ENCODE data around the gene DHRS7B.
A peak's percentile ranks its signal among the peaks of the same experiment; 100 is the strongest.
"Not testable (repeated sequence)": the region's sequence is repeated elsewhere in the genome, so short reads cannot be mapped to it uniquely, and the experiment has no call there.

The DHRS7B gene

GRCh38 chr17:21212826-21213637, 86.3 kb downstream of the DHRS7B start:
- no peak for DNase-seq

GRCh38 chr17:21213638-21214014, 86.9 kb downstream of the DHRS7B start:
- no peak for DNase-seq

GRCh38 chr17:21214015-21214776, 87.4 kb downstream of the DHRS7B start, which contains the start of gene TMEM11:
Gene TMEM11, minus strand, starts transcription at chr17:21214161. Its CDS starts 9 bp downstream, at chr17:21214152.
- peak; percentile 93 for DNase-seq

- no peak for DNase-seq
Observed at GRCh38 chr17:21214777-21215541, 88.2 kb downstream of the DHRS7B start.

GRCh38 chr17:21215935-21216334, 89.2 kb downstream of the DHRS7B start:
- DNase-seq = no peak

GRCh38 chr17:21217346-21217745, 90.6 kb downstream of the DHRS7B start:
- no peak for DNase-seq

- no peak for DNase-seq
Observed at GRCh38 chr17:21218101-21218500, 91.3 kb downstream of the DHRS7B start.

GRCh38 chr17:21218831-21219380, 92.1 kb downstream of the DHRS7B start:
- no peak for DNase-seq

GRCh38 chr17:21223086-21223485, 96.3 kb downstream of the DHRS7B start:
- DNase-seq = no peak

GRCh38 chr17:21227277-21227676, 100.5 kb downstream of the DHRS7B start:
- DNase-seq = not testable (repeated sequence)

- DNase-seq = no peak
Observed at GRCh38 chr17:21228111-21228510, 101.3 kb downstream of the DHRS7B start.

- DNase-seq = no peak
Observed at GRCh38 chr17:21228845-21229244, 102.1 kb downstream of the DHRS7B start.

GRCh38 chr17:21231533-21231932, 104.8 kb downstream of the DHRS7B start:
- no peak for DNase-seq

- no peak for DNase-seq
Observed at GRCh38 chr17:21232033-21232749, 105.4 kb downstream of the DHRS7B start.

GRCh38 chr17:21233581-21234347, 107.0 kb downstream of the DHRS7B start:
- DNase-seq = no peak

GRCh38 chr17:21235921-21236320, 109.2 kb downstream of the DHRS7B start:
- no peak for DNase-seq

- DNase-seq = no peak
Observed at GRCh38 chr17:21239680-21240368, 113.1 kb downstream of the DHRS7B start.

GRCh38 chr17:21240369-21241055, 113.7 kb downstream of the DHRS7B start:
- DNase-seq = no peak
